D721Med (cell line): Measurements from ENCODE around the gene TARBP1.

ENCODE experiments used
- DNase-seq: peaks from one replicate; pipeline ENCODE4 v3.0.0; 2011; ENCODE audit warnings: low spot score; ENCODE audit not compliant: insufficient read length
- FAIRE-seq: peaks from 2 replicates; lab custom pipeline; 2011; peaks lifted over from hg19 to GRCh38; lab: Jason Lieb, UNC
- TF ChIP-seq, protein P1 (sequence below): IDR thresholded peaks from 2 replicates; pipeline ENCODE4 v1.5.1; 2012; ENCODE audit warnings: mild to moderate bottlenecking, control low read depth; ENCODE audit not compliant: insufficient read depth; ENCODE audit errors: missing control alignments

TARBP1 gene, protein sequence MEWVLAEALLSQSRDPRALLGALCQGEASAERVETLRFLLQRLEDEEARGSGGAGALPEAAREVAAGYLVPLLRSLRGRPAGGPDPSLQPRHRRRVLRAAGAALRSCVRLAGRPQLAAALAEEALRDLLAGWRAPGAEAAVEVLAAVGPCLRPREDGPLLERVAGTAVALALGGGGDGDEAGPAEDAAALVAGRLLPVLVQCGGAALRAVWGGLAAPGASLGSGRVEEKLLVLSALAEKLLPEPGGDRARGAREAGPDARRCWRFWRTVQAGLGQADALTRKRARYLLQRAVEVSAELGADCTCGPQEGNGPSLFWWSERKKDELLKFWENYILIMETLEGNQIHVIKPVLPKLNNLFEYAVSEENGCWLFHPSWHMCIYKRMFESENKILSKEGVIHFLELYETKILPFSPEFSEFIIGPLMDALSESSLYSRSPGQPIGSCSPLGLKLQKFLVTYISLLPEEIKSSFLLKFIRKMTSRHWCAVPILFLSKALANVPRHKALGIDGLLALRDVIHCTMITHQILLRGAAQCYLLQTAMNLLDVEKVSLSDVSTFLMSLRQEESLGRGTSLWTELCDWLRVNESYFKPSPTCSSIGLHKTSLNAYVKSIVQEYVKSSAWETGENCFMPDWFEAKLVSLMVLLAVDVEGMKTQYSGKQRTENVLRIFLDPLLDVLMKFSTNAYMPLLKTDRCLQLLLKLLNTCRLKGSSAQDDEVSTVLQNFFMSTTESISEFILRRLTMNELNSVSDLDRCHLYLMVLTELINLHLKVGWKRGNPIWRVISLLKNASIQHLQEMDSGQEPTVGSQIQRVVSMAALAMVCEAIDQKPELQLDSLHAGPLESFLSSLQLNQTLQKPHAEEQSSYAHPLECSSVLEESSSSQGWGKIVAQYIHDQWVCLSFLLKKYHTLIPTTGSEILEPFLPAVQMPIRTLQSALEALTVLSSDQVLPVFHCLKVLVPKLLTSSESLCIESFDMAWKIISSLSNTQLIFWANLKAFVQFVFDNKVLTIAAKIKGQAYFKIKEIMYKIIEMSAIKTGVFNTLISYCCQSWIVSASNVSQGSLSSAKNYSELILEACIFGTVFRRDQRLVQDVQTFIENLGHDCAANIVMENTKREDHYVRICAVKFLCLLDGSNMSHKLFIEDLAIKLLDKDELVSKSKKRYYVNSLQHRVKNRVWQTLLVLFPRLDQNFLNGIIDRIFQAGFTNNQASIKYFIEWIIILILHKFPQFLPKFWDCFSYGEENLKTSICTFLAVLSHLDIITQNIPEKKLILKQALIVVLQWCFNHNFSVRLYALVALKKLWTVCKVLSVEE (N-terminal part only)

DNA sequence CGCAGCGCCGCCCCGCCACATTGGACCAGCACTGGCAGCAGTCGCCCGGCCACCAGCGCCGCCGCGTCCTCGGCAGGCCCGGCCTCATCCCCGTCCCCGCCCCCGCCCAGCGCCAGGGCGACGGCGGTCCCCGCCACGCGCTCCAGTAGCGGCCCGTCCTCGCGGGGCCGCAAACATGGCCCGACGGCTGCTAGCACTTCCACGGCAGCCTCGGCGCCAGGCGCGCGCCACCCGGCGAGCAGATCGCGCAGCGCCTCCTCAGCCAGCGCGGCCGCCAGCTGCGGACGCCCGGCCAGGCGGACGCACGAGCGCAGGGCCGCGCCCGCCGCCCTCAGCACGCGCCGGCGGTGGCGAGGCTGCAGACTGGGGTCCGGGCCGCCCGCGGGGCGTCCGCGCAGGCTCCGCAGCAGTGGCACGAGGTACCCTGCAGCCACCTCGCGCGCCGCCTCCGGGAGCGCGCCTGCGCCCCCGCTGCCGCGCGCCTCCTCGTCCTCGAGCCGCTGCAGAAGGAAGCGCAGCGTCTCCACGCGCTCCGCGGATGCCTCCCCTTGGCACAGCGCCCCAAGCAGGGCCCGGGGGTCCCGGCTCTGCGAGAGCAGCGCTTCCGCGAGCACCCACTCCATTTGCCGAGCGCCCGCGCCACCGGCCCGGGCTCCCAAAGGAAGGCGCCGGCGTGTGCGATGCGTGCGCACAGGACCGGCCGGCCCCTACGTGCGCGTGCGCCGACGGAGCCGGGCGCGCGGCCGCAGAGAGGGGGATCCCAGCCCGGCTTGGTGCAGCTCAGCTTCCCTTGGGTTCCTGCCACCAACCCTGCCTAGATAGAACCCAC is at the start of gene TARBP1:
TARBP1 (minus strand) TSS at position 699 of the 829 bp plus-strand sequence; CDS start at position 623, 76 bp downstream.
- DNase-seq, result peak; percentile 67
- no peak for FAIRE-seq

DNA sequence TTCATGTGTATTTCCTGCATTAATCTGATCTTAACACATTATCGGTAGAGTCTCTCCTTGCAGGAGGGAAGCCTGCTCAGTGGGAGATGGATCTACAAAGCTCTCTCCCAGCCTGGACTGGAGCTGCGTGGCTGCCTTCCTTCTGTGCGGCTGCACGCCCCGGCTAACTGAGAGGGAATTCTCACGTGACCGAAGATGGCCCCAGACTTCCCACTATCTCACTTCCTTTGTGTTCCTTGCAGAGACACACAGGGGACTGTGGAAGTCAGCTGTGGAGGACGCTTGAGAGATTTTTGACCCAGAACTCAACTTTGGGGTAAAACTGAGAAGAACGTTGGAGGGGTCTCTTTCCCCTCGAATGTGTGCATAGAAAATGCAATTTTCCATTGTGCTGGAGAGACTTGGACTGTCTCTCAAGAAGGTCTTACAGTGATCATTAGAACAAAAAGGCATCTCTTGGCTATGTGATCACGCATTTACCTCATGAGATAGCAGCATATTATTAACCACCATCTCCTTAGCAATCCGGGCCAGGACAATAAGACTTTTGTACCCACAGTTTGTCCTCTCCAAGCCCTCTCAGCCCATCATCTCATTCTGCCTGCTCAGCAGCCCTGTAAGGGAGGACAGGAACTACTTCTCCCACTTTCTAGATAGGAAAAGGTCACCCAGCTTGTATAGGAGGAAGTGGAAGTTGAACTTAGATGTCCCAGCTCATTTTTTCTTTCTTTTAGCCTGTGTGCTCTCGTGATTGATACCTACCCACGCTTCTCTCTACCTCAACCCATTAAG is 49.3 kb upstream of the TARBP1 start:
- FAIRE-seq (no peak), DNase-seq (no peak)
- TF ChIP-seq, protein P1, sequence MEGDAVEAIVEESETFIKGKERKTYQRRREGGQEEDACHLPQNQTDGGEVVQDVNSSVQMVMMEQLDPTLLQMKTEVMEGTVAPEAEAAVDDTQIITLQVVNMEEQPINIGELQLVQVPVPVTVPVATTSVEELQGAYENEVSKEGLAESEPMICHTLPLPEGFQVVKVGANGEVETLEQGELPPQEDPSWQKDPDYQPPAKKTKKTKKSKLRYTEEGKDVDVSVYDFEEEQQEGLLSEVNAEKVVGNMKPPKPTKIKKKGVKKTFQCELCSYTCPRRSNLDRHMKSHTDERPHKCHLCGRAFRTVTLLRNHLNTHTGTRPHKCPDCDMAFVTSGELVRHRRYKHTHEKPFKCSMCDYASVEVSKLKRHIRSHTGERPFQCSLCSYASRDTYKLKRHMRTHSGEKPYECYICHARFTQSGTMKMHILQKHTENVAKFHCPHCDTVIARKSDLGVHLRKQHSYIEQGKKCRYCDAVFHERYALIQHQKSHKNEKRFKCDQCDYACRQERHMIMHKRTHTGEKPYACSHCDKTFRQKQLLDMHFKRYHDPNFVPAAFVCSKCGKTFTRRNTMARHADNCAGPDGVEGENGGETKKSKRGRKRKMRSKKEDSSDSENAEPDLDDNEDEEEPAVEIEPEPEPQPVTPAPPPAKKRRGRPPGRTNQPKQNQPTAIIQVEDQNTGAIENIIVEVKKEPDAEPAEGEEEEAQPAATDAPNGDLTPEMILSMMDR, result no peak

More for the DNA sequence above, at the start of gene TARBP1:
- TF ChIP-seq, protein P1, result peak; percentile 14

DNA sequence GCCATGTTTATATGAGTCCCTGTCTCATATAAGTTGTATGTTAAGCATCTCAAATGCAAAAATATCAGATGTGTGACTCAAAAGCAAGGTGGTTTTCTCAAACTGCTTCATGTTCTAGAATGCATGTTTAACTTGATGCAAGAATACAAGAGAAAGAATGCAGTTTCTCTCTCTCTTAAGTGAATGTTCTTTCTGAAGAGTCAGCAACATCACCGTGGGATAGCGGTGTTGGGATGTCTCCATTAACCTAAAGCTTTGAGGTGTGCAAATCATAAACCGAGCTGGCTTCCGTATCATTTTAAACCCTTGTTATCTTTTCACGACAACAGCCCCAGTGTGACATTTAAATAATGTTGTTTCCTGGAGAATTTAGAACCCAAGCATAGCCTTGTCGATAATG is 48.4 kb upstream of the TARBP1 start:
- TF ChIP-seq, protein P1, result no peak
- no peak for FAIRE-seq

DNA sequence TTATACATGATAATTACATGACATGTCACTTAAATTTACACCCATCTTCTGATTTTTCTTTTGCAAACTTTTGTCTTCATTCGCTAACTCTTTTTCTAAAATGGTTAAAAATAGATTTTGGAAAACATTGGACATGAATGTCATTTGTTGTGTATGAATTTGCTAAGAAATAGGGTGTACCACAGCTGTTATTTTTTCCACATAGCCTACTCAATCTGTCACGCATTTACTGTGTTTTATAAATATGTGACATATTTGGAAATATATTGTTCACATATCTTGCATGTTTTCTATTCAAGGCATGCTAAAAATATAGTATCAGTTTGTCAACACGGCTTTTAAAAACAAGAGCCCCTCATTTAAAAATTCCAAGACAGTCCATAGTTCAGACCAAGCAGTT is 47.9 kb upstream of the TARBP1 start:
- FAIRE-seq (no peak), DNase-seq (no peak)
- TF ChIP-seq, protein P1, result no peak

More for the DNA sequence above, 48.4 kb upstream of the TARBP1 start:
- no peak for DNase-seq

DNA sequence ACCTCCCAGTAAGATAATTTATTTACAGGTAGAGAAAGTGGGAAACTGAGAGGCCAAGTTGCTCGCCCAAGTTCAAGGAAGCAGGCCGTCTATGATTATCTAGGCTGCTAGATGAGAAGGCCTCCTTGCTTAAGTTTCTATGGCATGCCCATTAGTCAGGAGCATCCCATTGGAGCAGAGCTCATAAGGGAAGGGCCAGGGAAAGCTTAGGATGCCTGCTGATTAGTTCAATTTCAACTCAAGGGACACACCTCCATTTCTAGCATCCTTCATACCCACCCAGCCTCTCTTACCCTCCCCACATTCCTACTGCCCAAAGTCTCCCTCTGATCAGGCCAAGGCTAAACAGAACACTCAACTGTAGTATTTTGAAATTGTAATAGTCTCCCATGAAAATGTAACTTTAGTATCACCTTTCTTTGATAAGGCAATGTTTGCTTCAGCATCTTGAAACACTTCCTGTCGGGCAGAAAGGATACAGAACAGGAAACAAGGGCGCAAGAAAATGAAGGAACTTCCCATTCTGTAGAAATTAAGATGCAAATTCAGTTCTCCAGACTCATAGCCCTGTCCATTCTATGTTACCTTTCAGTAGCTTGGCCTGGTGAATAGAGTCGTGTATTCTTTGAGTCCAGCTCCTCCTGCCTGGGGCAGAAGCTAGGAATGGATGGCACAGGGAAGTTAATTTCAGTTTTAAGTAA is 46.3 kb upstream of the TARBP1 start:
- no peak for FAIRE-seq

More for the DNA sequence above, 46.3 kb upstream of the TARBP1 start:
- DNase-seq, result no peak
- TF ChIP-seq, protein P1, result no peak
